Liver (tissue), 9 donors: ENCODE data around the gene SGPP2. TPM values are rescaled to one million over a fixed set of nuclear protein-coding genes. Genes with fewer than 3 reads are reported as not detected.

ENCODE experiments used
- DNase-seq: peaks from one replicate; pipeline ENCODE4 v3.0.0-alpha.2; 2017; ENCODE audit warnings: low spot score
- H3K27ac ChIP-seq, 2 donors: one replicate each; pipeline ENCODE4 v1.7.0; 2013; ENCODE audit warnings: inconsistent platforms in 2 of 2, low read length in 2 of 2, control low read depth in 1 of 2, low read depth in 1 of 2, mild to moderate bottlenecking in 1 of 2
- H3K27me3 ChIP-seq, 4 donors: one replicate each; pipeline versions ENCODE4 v1.6.1 to v1.7.0; 2013; ENCODE audit warnings: low read length in 3 of 4, inconsistent platforms in 1 of 4, mild to moderate bottlenecking in 1 of 4, moderate library complexity in 1 of 4; ENCODE audit not compliant: control insufficient read depth in 4 of 4, insufficient read depth in 4 of 4
- H3K36me3 ChIP-seq, 4 donors: one replicate each; pipeline versions ENCODE4 v1.6.1 to v1.7.0; 2013; ENCODE audit warnings: low read length in 3 of 4, mild to moderate bottlenecking in 3 of 4, low read depth in 1 of 4, moderate library complexity in 1 of 4; ENCODE audit not compliant: control insufficient read depth in 4 of 4, insufficient read depth in 3 of 4
- H3K4me1 ChIP-seq, 4 donors: one replicate each; pipeline versions ENCODE4 v1.6.1 to v1.7.0; 2013; ENCODE audit warnings: low read length in 3 of 4, mild to moderate bottlenecking in 3 of 4, moderate library complexity in 1 of 4; ENCODE audit not compliant: control insufficient read depth in 4 of 4, insufficient read depth in 4 of 4
- H3K4me3 ChIP-seq, 3 donors: one replicate each; pipeline versions ENCODE4 v1.6.1 to v1.7.0; 2013; ENCODE audit warnings: low read length in 3 of 3, control low read depth in 1 of 3, low read depth in 1 of 3, mild to moderate bottlenecking in 1 of 3
- H3K9ac ChIP-seq, 2 donors: one replicate each; pipeline ENCODE4 v1.7.0; 2013; ENCODE audit warnings: low read length in 2 of 2, mild to moderate bottlenecking in 2 of 2, moderate library complexity in 2 of 2, control low read depth in 1 of 2, low read depth in 1 of 2
- H3K9me3 ChIP-seq, 4 donors: one replicate each; pipeline versions ENCODE4 v1.6.1 to v1.7.0; 2013; ENCODE audit warnings: low read length in 3 of 4; ENCODE audit not compliant: control insufficient read depth in 4 of 4
- ATF3 ChIP-seq: IDR thresholded peaks from 2 replicates; pipeline ENCODE4 v1.6.1; 2016; ENCODE audit warnings: antibody characterized with exemption
- CTCF ChIP-seq: fragments of 150-350 bp; IDR thresholded peaks from 2 replicates; pipeline ENCODE4 v1.5.1; 2017; ENCODE audit warnings: improper control_type of control experiment, low read depth, low read length; ENCODE audit not compliant: missing input control
- EGR1 ChIP-seq, 2 donors: IDR thresholded peaks; 2 replicates each; pipeline ENCODE4 v1.6.1; 2016 to 2018; ENCODE audit warnings: antibody characterized with exemption in 2 of 2, low read depth in 2 of 2
- FOXA1 ChIP-seq: IDR thresholded peaks from 2 replicates; pipeline ENCODE4 v1.6.1; 2016; ENCODE audit warnings: antibody characterized with exemption
- FOXA2 ChIP-seq: IDR thresholded peaks from 2 replicates; pipeline ENCODE4 v1.6.1; 2016; ENCODE audit warnings: antibody characterized with exemption
- GABPA ChIP-seq, 2 donors: IDR thresholded peaks in 1 of 2; conservative IDR thresholded peaks in 1 of 2; 2 replicates each; pipeline ENCODE4 v1.6.1; 2016; ENCODE audit warnings: antibody characterized with exemption in 2 of 2, mild to moderate bottlenecking in 1 of 2, moderate library complexity in 1 of 2
- HNF4A ChIP-seq, 2 donors: conservative IDR thresholded peaks; 2 replicates each; pipeline ENCODE4 v1.6.1; 2016; ENCODE audit warnings: antibody characterized with exemption in 2 of 2, mild to moderate bottlenecking in 2 of 2
- HNF4G ChIP-seq: IDR thresholded peaks from 2 replicates; pipeline ENCODE4 v1.6.1; 2016; ENCODE audit warnings: antibody characterized with exemption
- JUND ChIP-seq, 2 donors: IDR thresholded peaks; 2 replicates each; pipeline ENCODE4 v1.6.1; 2016; ENCODE audit warnings: antibody characterized with exemption in 2 of 2
- MAX ChIP-seq: IDR thresholded peaks from 2 replicates; pipeline ENCODE4 v1.6.1; 2016; ENCODE audit warnings: antibody characterized with exemption
- NR2F2 ChIP-seq: IDR thresholded peaks from 2 replicates; pipeline ENCODE4 v1.6.1; 2016; ENCODE audit warnings: antibody characterized with exemption
- RAD21 ChIP-seq, 2 donors: IDR thresholded peaks; 2 replicates each; pipeline ENCODE4 v1.6.1; 2016; ENCODE audit warnings: antibody characterized with exemption in 2 of 2, mild to moderate bottlenecking in 2 of 2
- REST ChIP-seq: IDR thresholded peaks from 2 replicates; pipeline ENCODE4 v1.6.1; 2016; ENCODE audit warnings: antibody characterized with exemption, mild to moderate bottlenecking
- RXRA ChIP-seq, 2 donors: IDR thresholded peaks; 2 replicates each; pipeline ENCODE4 v1.6.1; 2017 to 2018; ENCODE audit warnings: antibody characterized with exemption in 2 of 2, mild to moderate bottlenecking in 1 of 2
- SP1 ChIP-seq: IDR thresholded peaks from 2 replicates; pipeline ENCODE4 v1.6.1; 2018; ENCODE audit warnings: antibody characterized with exemption, mild to moderate bottlenecking
- TAF1 ChIP-seq: conservative IDR thresholded peaks from 2 replicates; pipeline ENCODE4 v1.6.1; 2016; ENCODE audit warnings: antibody characterized with exemption, mild to moderate bottlenecking
- YY1 ChIP-seq: IDR thresholded peaks from 2 replicates; pipeline ENCODE4 v1.6.1; 2016; ENCODE audit warnings: antibody characterized with exemption, mild to moderate bottlenecking
- ZBTB33 ChIP-seq: IDR thresholded peaks from 2 replicates; pipeline ENCODE4 v1.6.1; 2016; ENCODE audit warnings: antibody characterized with exemption
- WGBS: extraction: QIAGEN DNeasy Blood & Tissue Kit; methylation state at CpG from one replicate; pipeline ENCODE4 v1.1.7; 2013; 5-methylcytosine and 5-hydroxymethylcytosine counted together
- polyA plus RNA-seq, 2 donors: library from polyadenylated mRNA; stranded (reverse) in 1 of 2; unstranded in 1 of 2; fragments of 200-250 nt in 1 of 2; fragments of >200 nt in 1 of 2; fragmentation: Nextera tagmentation in 1 of 2; extraction: Ambion mirVana in 1 of 2; gene quantifications; one replicate each; pipeline versions ENCODE4 v1.2.1 to v1.2.3, GENCODE V29; 2013 to 2015
- total RNA-seq, 2 donors: library from RNA; depleted of rRNA; stranded (reverse); fragments of >200 nt; gene quantifications; one replicate each; pipeline ENCODE4 v1.2.3, GENCODE V29; 2014
- donor health status: healthy.
- donor health status: healthy.
- donor health status: healthy.
- donor health status: healthy.
- donor health status: healthy.

The SGPP2 gene
- total and polyA plus RNA-seq, 4 donors, result 0.16 to 0.33 (median 0.31) TPM; not detected in 1

- WGBS, result 65% methylated on average over 3 of the region's 3 CpGs
- H3K36me3 ChIP-seq, result no peaks in the 10 kb centered on the region
- H3K9me3 ChIP-seq, result no peaks in the 10 kb centered on the region
- no peak overlapping the region for H3K4me3 ChIP-seq
- no peak overlapping the region for H3K9ac ChIP-seq
- H3K4me1 ChIP-seq, result no peaks in the 10 kb centered on the region
- no peak overlapping the region for H3K27ac ChIP-seq
- TF ChIP-seq ZBTB33 (no peak), CTCF (no peak), HNF4G (no peak), GABPA (IDR thresholded peaks at IDR 0.05 in 1 of 2, conservative IDR thresholded peaks at IDR 0.05 in 1 of 2) (no peak), SP1 (no peak), MAX (no peak), ATF3 (no peak), RAD21 (IDR thresholded peaks at IDR 0.05) (no peak), EGR1 (IDR thresholded peaks at IDR 0.05; ENCODE audit: low read depth in 2 of 2) (no peak), TAF1 (no peak), HNF4A (conservative IDR thresholded peaks at IDR 0.05) (no peak), YY1 (no peak), FOXA1 (no peak), REST (no peak), NR2F2 (no peak), RXRA (IDR thresholded peaks at IDR 0.05) (no peak), JUND (IDR thresholded peaks at IDR 0.05) (no peak), FOXA2 (no peak)
- no peak for DNase-seq
- H3K27me3 ChIP-seq, result peaks cover 0 to 5% (median 0%) of the 10 kb centered on the region in 4 donors
Observed at GRCh38 chr2:222452422-222452950, 28.1 kb downstream of the SGPP2 start.
